Endothelial cell of umbilical vein (primary cell): ENCODE measurements around the gene CCR7. TPM values are rescaled to one million over a fixed set of nuclear protein-coding genes. Genes with fewer than 3 reads are reported as not detected.

Experiments
- BruUV-seq: library from RNA; stranded (reverse); fragments of 400-500 nt; replicated peaks from 2 replicates; lab custom pipeline; 2021; lab: Mats Ljungman, UMichigan
- CTCF ChIA-PET: fragments of 300-600, 350-600 bp; sonication (Branson Sonifier 250); formaldehyde crosslinking; loops from one replicate; lab custom pipeline; 2021; ENCODE audit warnings: antibody characterized with exemption, inconsistent platforms; lab: Charles Lee
- POLR2A ChIA-PET: fragments of 300-600, 350-600 bp; sonication (Branson Sonifier 250); formaldehyde crosslinking; loops from one replicate; lab custom pipeline; 2021; ENCODE audit warnings: antibody characterized with exemption, inconsistent platforms; lab: Charles Lee
- DNase-seq: peaks from one replicate; pipeline ENCODE4 v3.0.0-alpha.2; 2011; ENCODE audit warnings: low read depth, low spot score
- FAIRE-seq: peaks from 2 replicates; lab custom pipeline; 2011; peaks lifted over from hg19 to GRCh38; lab: Jason Lieb, UNC
- H2AFZ ChIP-seq: 2 replicates; pipeline ENCODE4 v1.6.0; 2012; ENCODE audit warnings: low read depth, low read length, control low read depth, inconsistent platforms
- H3K27ac ChIP-seq: 2 replicates; pipeline ENCODE4 v1.5.1; 2011; ENCODE audit warnings: low read depth, mild to moderate bottlenecking, control low read depth, low read length, moderate library complexity; ENCODE audit not compliant: insufficient read depth
- H3K27me3 ChIP-seq, 2 experiments: 2 replicates each; pipeline versions ENCODE4 v1.6.0 to v1.6.1; 2011; ENCODE audit warnings: low read length in 2 of 2, mixed read lengths in 1 of 2; ENCODE audit not compliant: control insufficient read depth in 2 of 2, insufficient read depth in 2 of 2
- H3K36me3 ChIP-seq, 2 experiments: 2 replicates in 1 of 2; 3 replicates in 1 of 2; pipeline ENCODE4 v1.5.1; 2011; ENCODE audit warnings: low read length in 2 of 2, mild to moderate bottlenecking in 1 of 2, moderate library complexity in 1 of 2; ENCODE audit not compliant: control insufficient read depth in 2 of 2, insufficient read depth in 2 of 2; ENCODE audit errors: extremely low read depth in 1 of 2
- H3K4me1 ChIP-seq: 3 replicates; pipeline ENCODE4 v1.5.1; 2011; ENCODE audit warnings: mild to moderate bottlenecking, low read length; ENCODE audit not compliant: control insufficient read depth, insufficient read depth; ENCODE audit errors: extremely low read depth
- H3K4me2 ChIP-seq: 2 replicates; pipeline ENCODE4 v1.6.1; 2011; ENCODE audit warnings: low read length, control low read depth, mixed read lengths; ENCODE audit not compliant: insufficient read depth
- H3K4me3 ChIP-seq, 3 experiments: fragments of 200-600 bp in 1 of 3; sonication (generic), shearing (Covaris generic) in 1 of 3; replicated peaks in 1 of 3; 2 replicates each; pipeline ENCODE4 v1.5.1; 2011 to 2016; ENCODE audit warnings: control low read depth in 3 of 3, low read length in 3 of 3, mild to moderate bottlenecking in 2 of 3, inconsistent platforms in 1 of 3, low read depth in 1 of 3, moderate library complexity in 1 of 3; ENCODE audit not compliant: insufficient read depth in 1 of 3
- H3K79me2 ChIP-seq: 2 replicates; pipeline ENCODE4 v1.6.0; 2012; ENCODE audit warnings: low read length, inconsistent platforms; ENCODE audit not compliant: control insufficient read depth, insufficient read depth
- H3K9ac ChIP-seq: replicated peaks from 2 replicates; pipeline ENCODE3; 2011; ENCODE audit warnings: low read length, control low read depth; ENCODE audit not compliant: insufficient read depth; ENCODE audit errors: extremely low read depth
- H3K9me1 ChIP-seq: replicated peaks from 3 replicates; pipeline ENCODE4 v1.6.0; 2011; ENCODE audit warnings: mild to moderate bottlenecking, low read length; ENCODE audit not compliant: control insufficient read depth, insufficient read depth; ENCODE audit errors: extremely low read depth
- H3K9me3 ChIP-seq: replicated peaks from 2 replicates; pipeline ENCODE4 v1.5.1; 2012; ENCODE audit warnings: low read length, inconsistent platforms; ENCODE audit not compliant: control insufficient read depth, insufficient read depth
- H4K20me1 ChIP-seq: replicated peaks from 2 replicates; pipeline ENCODE3; 2011; ENCODE audit warnings: mild to moderate bottlenecking, low read length; ENCODE audit not compliant: control insufficient read depth, insufficient read depth; ENCODE audit errors: extremely low read depth
- EZH2 ChIP-seq: IDR thresholded peaks from 2 replicates; pipeline ENCODE4 v1.6.1; 2012; ENCODE audit warnings: borderline replicate concordance, low read depth, mild to moderate bottlenecking, moderate library complexity, low read length, inconsistent platforms; ENCODE audit not compliant: severe bottlenecking
- FOS ChIP-seq: IDR thresholded peaks from 2 replicates; pipeline ENCODE4 v1.6.1; 2011; ENCODE audit warnings: mild to moderate bottlenecking, low read length, moderate library complexity, borderline replicate concordance; ENCODE audit not compliant: insufficient read depth
- GATA2 ChIP-seq: IDR thresholded peaks from 2 replicates; pipeline ENCODE4 v1.7.0; 2011; ENCODE audit warnings: low read depth, mild to moderate bottlenecking, moderate library complexity, mixed read lengths, low read length; ENCODE audit not compliant: insufficient read length, insufficient read depth
- JUN ChIP-seq: IDR thresholded peaks from 2 replicates; pipeline ENCODE4 v1.6.1; 2011; ENCODE audit warnings: borderline replicate concordance, low read depth; ENCODE audit not compliant: insufficient read length, insufficient read depth
- MYC ChIP-seq: IDR thresholded peaks from one replicate; pipeline ENCODE4 v1.6.1; 2011; ENCODE audit warnings: mild to moderate bottlenecking, low read depth, low read length
- POLR2A ChIP-seq: IDR thresholded peaks from 2 replicates; pipeline ENCODE4 v1.6.1; 2012; ENCODE audit warnings: low read depth, mild to moderate bottlenecking, control low read depth, low read length
- POLR2AphosphoS5 ChIP-seq: IDR thresholded peaks from 2 replicates; pipeline ENCODE4 v1.6.1; 2012; ENCODE audit warnings: low read depth, mild to moderate bottlenecking, control low read depth, low read length, moderate library complexity; ENCODE audit not compliant: insufficient read depth
- dilution Hi-C: fragments of 300-500 bp; cut with MboI; formaldehyde crosslinking; loops from one replicate; pipeline ENCODE4 v1.15.0; 2019; ENCODE audit warnings: low sequenced_read_pairs; ENCODE audit not compliant: extremely low pct_ligation_motif_present
- intact Hi-C: fragments of 100-400 bp; cut with micrococcal nuclease; formaldehyde crosslinking; loops from one replicate; pipeline ENCODE4 v1.10.0; 2022
- polyA plus RNA-seq, 4 experiments: library from polyadenylated mRNA; depleted of rRNA in 3 of 4; stranded (reverse) in 3 of 4; unstranded in 1 of 4; fragments of >200 nt; gene quantifications; 2 replicates each; pipeline versions ENCODE4 v1.2.1 to v1.2.3, GENCODE V29; 2011 to 2012; ENCODE audit warnings: missing spikeins in 1 of 4
- total RNA-seq: library from RNA; stranded (reverse); gene quantifications from 2 replicates; pipeline ENCODE4 v1.2.3, GENCODE V29; 2021
- TF ChIP-seq, protein P1 (sequence below), 2 donors: IDR thresholded peaks; 1 replicate in 1 of 2; 2 replicates in 1 of 2; pipeline ENCODE4 v1.5.1; 2011; ENCODE audit warnings: low read length in 2 of 2, mild to moderate bottlenecking in 2 of 2, moderate library complexity in 2 of 2, control low read depth in 1 of 2, inconsistent platforms in 1 of 2, low read depth in 1 of 2; ENCODE audit not compliant: insufficient read depth in 1 of 2; ENCODE audit errors: extremely low read depth in 1 of 2
- TF ChIP-seq, protein P2 (sequence below): IDR thresholded peaks from 2 replicates; pipeline ENCODE4 v1.6.1; 2011; ENCODE audit not compliant: insufficient read depth, insufficient read length

Gene CCR7
- total and polyA plus RNA-seq, 2 donors (not counting 3 experiments of a cell fraction or from before 2014, with no cell fraction given), result 0.18 TPM; not detected in 1

DNA sequence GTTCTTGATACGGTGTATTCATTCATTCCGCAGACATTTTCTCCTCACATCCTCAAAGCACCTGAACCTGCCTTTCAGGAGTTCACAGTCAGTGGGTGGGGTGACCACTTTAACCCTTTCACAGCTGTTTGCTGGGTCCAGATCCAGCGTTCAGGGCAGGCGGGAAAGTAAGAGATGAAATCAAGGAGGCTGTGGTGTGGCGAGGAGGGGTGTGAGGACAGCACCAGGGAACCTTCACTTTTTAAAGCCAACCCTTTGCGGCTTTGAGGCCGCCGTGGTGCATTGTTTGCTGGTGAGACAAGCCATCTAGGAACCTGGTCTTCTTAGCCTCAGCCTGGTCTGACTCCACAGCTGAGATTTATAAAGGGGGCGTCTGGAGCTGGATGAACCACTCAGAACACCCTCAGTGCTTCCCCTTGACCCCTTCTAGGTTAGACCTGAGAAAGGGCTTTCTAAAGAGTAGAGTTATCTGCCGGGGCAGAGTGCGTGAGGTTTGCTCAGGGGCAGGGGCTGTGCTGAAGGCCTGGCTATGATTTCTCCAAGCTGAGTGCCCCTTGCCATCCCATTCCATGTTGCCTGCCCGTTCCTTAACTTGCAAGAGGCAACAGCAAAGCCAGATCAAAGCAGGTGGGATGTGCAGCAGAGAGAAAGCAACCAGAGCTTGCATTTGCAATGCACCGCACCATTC lies 933 bp downstream of the CCR7 start:
- H3K79me2 ChIP-seq, result no peaks in the 10 kb centered on the region
- no peaks in the 10 kb centered on the region for H3K9me3 ChIP-seq
- no peak overlapping the region for H3K4me3 ChIP-seq
- intact Hi-C loops, result no loop called here
- no peaks in the 10 kb centered on the region for H3K36me3 ChIP-seq
- H2AFZ ChIP-seq, result no peak overlapping the region
- no peak for DNase-seq
- no peak for FAIRE-seq
- H3K4me2 ChIP-seq, result no peak overlapping the region
- peaks cover 21 to 43% of the 10 kb centered on the region in 2 experiments for H3K27me3 ChIP-seq
- TF ChIP-seq EZH2 (no peak), POLR2A (no peak), POLR2AphosphoS5 (no peak), FOS (no peak)
- no TSS peak for BruUV-seq
- POLR2A ChIA-PET, result no interaction called here
- H3K27ac ChIP-seq, result no peak overlapping the region
- no peaks in the 10 kb centered on the region for H4K20me1 ChIP-seq
- dilution Hi-C loops, result no loop called here
- no peaks in the 10 kb centered on the region for H3K9me1 ChIP-seq
- CTCF ChIA-PET, result interaction anchor here (1.1 kb wide), 1 partner anchor 13 kb away, joined by 4 read pairs; no protein-coding TSS in a partner anchor
- no peak overlapping the region for H3K9ac ChIP-seq
- H3K4me1 ChIP-seq, result peaks cover 6% of the 10 kb centered on the region

DNA sequence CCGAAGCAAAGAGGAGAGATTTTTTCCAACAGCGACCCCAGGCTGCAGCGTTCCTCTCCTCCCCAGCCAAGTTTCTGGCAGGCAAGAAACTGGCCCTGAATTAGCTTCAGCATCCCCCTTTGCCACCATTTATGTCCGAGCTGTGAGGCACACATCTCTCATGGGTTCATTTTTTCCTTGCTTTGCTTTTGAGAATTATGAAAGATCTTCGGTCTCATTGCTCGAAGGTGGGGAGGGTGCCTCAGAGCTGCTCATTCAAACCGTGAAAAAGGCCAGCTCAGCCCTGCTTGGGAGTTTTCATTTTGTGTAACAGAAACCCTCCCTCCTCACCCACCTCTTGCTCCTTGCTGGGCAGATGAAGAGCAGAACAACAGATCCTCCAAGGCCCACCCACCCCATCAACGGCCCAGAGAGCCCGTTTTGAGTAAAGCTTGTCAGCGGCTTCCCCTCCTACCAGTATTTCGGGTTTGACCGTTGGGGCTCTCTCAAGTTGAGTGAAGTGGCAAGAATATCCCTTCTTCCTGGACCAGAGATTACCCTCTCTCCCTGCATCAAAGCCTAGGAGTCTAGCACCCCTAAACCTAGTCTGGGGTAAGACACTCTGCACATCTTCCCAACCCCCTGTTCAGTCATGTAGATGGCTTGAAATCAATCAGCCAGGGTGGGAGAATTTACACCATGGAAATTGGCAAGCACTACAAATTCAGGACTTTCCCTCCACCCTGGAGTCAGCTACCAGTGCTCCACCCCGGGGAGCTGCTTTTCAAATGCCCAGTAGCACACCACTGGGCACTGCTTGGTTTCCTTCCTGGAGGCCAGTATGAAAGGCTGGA lies 1.8 kb downstream of the CCR7 start:
- POLR2A ChIA-PET, result no interaction called here
- Histone ChIP-seq H3K27ac (no peak overlapping the region), H3K4me1 (peaks cover 6% of the 10 kb centered on the region), H3K9ac (no peak overlapping the region), H4K20me1 (no peaks in the 10 kb centered on the region), H3K9me3 (no peaks in the 10 kb centered on the region), H3K27me3 (peaks cover 17 to 42% of the 10 kb centered on the region in 2 experiments), H3K9me1 (no peaks in the 10 kb centered on the region), H3K4me2 (no peak overlapping the region), H3K36me3 (no peaks in the 10 kb centered on the region), H3K79me2 (no peaks in the 10 kb centered on the region), H2AFZ (no peak overlapping the region), H3K4me3 (no peak overlapping the region)
- intact Hi-C loops (no loop called here), dilution Hi-C loops (no loop called here)
- DNase-seq (no peak), FAIRE-seq (no peak)
- no TSS peak for BruUV-seq
- CTCF ChIA-PET, result interaction anchor here (0.7 to 2.5 kb wide), 6 partner anchors 12 to 88 kb away, joined by 3 to 8 read pairs (median 4); no protein-coding TSS in a partner anchor
- no peak for TF ChIP-seq POLR2A
- no peak for TF ChIP-seq FOS
- TF ChIP-seq, protein P1, sequence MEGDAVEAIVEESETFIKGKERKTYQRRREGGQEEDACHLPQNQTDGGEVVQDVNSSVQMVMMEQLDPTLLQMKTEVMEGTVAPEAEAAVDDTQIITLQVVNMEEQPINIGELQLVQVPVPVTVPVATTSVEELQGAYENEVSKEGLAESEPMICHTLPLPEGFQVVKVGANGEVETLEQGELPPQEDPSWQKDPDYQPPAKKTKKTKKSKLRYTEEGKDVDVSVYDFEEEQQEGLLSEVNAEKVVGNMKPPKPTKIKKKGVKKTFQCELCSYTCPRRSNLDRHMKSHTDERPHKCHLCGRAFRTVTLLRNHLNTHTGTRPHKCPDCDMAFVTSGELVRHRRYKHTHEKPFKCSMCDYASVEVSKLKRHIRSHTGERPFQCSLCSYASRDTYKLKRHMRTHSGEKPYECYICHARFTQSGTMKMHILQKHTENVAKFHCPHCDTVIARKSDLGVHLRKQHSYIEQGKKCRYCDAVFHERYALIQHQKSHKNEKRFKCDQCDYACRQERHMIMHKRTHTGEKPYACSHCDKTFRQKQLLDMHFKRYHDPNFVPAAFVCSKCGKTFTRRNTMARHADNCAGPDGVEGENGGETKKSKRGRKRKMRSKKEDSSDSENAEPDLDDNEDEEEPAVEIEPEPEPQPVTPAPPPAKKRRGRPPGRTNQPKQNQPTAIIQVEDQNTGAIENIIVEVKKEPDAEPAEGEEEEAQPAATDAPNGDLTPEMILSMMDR (IDR thresholded peaks at IDR 0.05; ENCODE audit: extremely low read depth in 1 of 2, insufficient read depth in 1 of 2, low read depth in 1 of 2, low read length in 2 of 2), result no peak
- TF ChIP-seq, protein P2, sequence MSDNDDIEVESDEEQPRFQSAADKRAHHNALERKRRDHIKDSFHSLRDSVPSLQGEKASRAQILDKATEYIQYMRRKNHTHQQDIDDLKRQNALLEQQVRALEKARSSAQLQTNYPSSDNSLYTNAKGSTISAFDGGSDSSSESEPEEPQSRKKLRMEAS, result no peak
- no peak for TF ChIP-seq MYC
- no peak for TF ChIP-seq GATA2
- no peak for TF ChIP-seq EZH2
- no peak for TF ChIP-seq JUN
- TF ChIP-seq POLR2AphosphoS5, result no peak
